NK-92 (cell line): ENCODE measurements around the gene PFDN1.
"Not testable (repeated sequence)": the region's sequence is repeated elsewhere in the genome, so short reads cannot be mapped to it uniquely, and the experiment has no call there.

Source experiments
- DNase-seq: peaks from one replicate; lab custom pipeline; 2025; ENCODE audit not compliant: unreplicated experiment; lab: John Stamatoyannopoulos, UW

Gene PFDN1

DNA sequence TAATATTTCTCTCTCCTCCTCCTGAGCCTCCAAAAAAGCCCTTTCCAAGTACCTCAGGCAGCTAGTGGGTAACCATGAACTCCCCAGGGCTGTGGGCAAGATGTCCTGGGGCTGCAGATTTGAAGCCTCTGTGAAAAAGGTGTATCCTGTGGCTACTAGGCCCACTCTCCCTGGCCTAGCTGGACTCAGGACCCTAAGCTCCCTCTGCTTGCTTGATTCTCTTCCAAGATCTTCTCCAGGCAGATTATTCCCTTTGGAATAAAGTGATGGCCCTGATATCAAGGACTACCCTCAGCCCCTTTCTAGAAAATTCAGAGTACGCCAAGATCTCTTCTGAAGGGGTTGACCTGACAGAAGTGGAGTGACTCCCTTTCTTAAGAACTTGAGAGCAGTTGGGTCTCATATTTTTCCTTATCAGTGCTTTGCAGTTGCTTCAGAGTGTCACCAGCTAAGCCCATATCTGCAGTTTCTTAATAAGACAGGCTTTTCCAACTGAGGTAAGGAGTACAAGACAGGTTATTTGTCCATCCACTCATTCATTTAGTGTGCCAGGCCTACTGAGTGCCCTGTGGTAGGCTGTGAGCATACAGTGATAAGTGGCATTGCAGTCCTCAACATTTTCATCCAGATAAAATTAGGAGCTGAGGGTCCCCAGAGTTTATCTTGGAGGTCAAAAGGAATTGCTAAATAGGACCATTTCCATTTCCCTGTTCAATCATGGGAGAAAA is 85.4 kb downstream of the PFDN1 start:
- DNase-seq = no peak

DNA sequence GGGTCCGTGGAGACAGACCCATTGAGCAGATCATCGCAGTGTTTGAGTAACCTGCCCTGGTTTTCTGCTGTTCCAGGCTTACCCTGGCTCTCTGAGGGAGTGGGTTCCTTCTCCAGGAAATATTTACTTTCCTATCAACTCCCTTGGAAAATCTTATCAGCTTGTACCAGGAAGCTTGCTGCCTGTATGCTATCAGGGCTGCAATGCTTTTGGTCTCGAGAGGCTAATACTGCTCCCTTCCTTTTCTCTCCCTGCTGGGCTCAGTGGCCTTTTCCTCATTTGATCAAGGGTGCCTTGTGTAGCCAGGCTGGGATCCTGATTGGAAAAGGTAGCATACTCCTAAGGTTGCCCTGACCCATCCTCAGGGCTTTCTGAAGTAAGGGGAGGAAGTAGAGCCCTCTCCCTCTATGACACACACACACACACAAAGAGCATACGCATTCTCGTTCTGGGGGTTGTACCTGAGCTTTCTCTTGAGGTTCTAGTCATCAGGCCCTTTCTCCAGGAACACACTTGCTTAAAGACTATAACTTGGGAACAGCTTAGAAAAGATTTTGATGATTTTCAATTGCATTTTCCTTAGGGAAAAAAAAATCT is 86.3 kb downstream of the PFDN1 start:
- no peak for DNase-seq

DNA sequence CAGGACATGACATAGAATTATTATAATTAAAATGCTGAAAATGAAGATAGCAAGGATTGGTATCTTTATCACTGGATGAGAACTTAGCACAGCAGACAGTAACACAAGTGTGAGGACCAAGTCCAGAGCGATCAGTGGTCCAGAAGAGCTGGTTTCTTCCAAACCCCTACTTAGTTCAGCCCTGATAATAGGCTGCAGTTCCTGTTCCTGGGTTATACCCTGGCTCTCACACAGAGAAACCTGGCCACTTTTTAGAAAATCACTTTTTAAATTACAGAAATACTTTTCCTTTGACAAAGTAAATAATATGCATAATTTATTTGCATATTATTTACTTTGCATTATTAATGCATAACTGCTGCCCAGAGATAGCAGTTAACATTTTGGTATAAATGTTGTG is 87.6 kb downstream of the PFDN1 start:
- no peak for DNase-seq

GRCh38 chr5:140214831-140215230 is 88.1 kb downstream of the PFDN1 start:
- DNase-seq = no peak

- no peak for DNase-seq
These were observed 89.4 kb downstream of the PFDN1 start for GRCh38 chr5:140213370-140213983.

GRCh38 chr5:140208065-140208464 is 94.8 kb downstream of the PFDN1 start:
- no peak for DNase-seq

- DNase-seq = no peak
These were observed 95.5 kb downstream of the PFDN1 start for GRCh38 chr5:140207250-140207964.

- DNase-seq = no peak
These were observed 96.9 kb downstream of the PFDN1 start for GRCh38 chr5:140205952-140206351.

GRCh38 chr5:140205216-140205615 is 97.7 kb downstream of the PFDN1 start:
- no peak for DNase-seq

DNA sequence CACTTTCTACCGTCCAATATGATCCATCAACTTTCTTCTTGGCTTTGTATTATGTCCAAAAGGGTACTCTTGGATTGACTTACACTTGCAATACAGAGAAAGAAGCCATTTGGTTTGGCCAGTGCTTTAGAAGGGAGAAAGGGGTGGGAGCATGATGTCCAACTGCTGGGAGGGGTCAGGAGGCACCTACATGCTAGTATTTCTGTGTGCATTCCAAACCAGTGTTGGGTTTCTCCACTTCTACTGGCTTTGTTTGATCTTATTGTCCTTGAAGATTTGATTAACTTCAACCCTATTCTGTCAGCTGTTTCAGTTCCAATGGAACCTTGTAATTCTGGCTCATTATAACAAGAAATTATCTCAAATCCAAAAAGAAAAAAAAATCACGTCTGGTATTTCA is 100.3 kb downstream of the PFDN1 start:
- no peak for DNase-seq

GRCh38 chr5:140202078-140202477 is 100.8 kb downstream of the PFDN1 start:
- no peak for DNase-seq

- not testable (repeated sequence) for DNase-seq
These were observed 104.0 kb downstream of the PFDN1 start for GRCh38 chr5:140198915-140199314.

- DNase-seq = no peak
These were observed 105.9 kb downstream of the PFDN1 start for GRCh38 chr5:140197023-140197422.

- no peak for DNase-seq
These were observed 106.6 kb downstream of the PFDN1 start for GRCh38 chr5:140196115-140196814.
